ENCODE results near the gene GRM7. TPM values are rescaled to one million over a fixed set of nuclear protein-coding genes. Genes with fewer than 3 reads are reported as not detected.

GRM7 gene
- total and polyA plus RNA-seq, 2 experiments from 2014 or later: 0.40 TPM; not detected in 1

GRCh38 chr3:7546253-7546652 is 685.3 kb downstream of the GRM7 start:
- Histone ChIP-seq H3K9me2 (ENCODE audit: insufficient read depth) (0 out of 2 replicates have a peak, but pooled peaks cover 5% of the 10 kb centered on the region), H4K20me1 (replicated peaks; ENCODE audit: insufficient read depth) (no peaks in the 10 kb centered on the region), H3K27me3 (ENCODE audit: insufficient read depth) (no peaks in the 10 kb centered on the region), H3K27ac (ENCODE audit: low read depth) (no peak overlapping the region), H3K4me1 (ENCODE audit: insufficient read depth) (peaks cover 5% of the 10 kb centered on the region; the same call in 1 of the 2 replicates), H2AFZ (no peak overlapping the region), H3K4me3 (no peak overlapping the region), H3K79me2 (replicated peaks; ENCODE audit: insufficient read depth) (no peaks in the 10 kb centered on the region), H3K4me2 (no peak overlapping the region), H3F3A (replicated peaks; ENCODE audit: low read depth) (no peaks in the 10 kb centered on the region), H3K36me3 (ENCODE audit: insufficient read depth) (no peaks in the 10 kb centered on the region)
- no peak for TF ChIP-seq NANOG (IDR thresholded peaks at IDR 0.05; ENCODE audit: borderline replicate concordance)
- TF ChIP-seq JUNB (IDR thresholded peaks at IDR 0.05; ENCODE audit: unreplicated experiment): no peak
- TF ChIP-seq CTCF (conservative IDR thresholded peaks at IDR 0.05; ENCODE audit: low read depth in 2 of 2): 0 out of 4 replicates have a peak, but pooled peaks of 1 of the 2 experiments have one; percentile 8
- TF ChIP-seq EZH2 (IDR thresholded peaks at IDR 0.05; ENCODE audit: low read depth, unreplicated experiment): no peak
- Mint-ChIP-seq H3K36me3 (ENCODE audit: low read depth) (0 out of 3 replicates have a peak, but pooled peaks cover 2% of the 10 kb centered on the region), H3K4me3 (no peak overlapping the region), H3K27me3 (ENCODE audit: insufficient read depth, low read depth, poor library complexity) (no peaks in the 10 kb centered on the region), H3K4me1 (0 out of 3 replicates have a peak, but pooled peaks cover 3% of the 10 kb centered on the region), H3K27ac (no peak overlapping the region), H3K9me3 (peaks cover 4% of the 10 kb centered on the region)
- no peak for ATAC-seq
- no peak for DNase-seq (ENCODE audit: low spot score)

GRCh38 chr3:7547826-7548225 is 686.9 kb downstream of the GRM7 start:
- no peak overlapping the region for H3K27ac Mint-ChIP-seq
- Histone ChIP-seq H4K20me1 (replicated peaks; ENCODE audit: insufficient read depth) (no peaks in the 10 kb centered on the region), H3K4me3 (no peak overlapping the region), H3K9me2 (ENCODE audit: insufficient read depth) (0 out of 2 replicates have a peak, but pooled peaks cover 5% of the 10 kb centered on the region), H3K36me3 (ENCODE audit: insufficient read depth) (no peaks in the 10 kb centered on the region), H3K27me3 (ENCODE audit: insufficient read depth) (no peaks in the 10 kb centered on the region), H3K4me2 (no peak overlapping the region), H3K79me2 (replicated peaks; ENCODE audit: insufficient read depth) (no peaks in the 10 kb centered on the region), H3F3A (replicated peaks; ENCODE audit: low read depth) (no peaks in the 10 kb centered on the region), H2AFZ (no peak overlapping the region), H3K4me1 (ENCODE audit: insufficient read depth) (peaks cover 5% of the 10 kb centered on the region; the same call in 1 of the 2 replicates), H3K27ac (ENCODE audit: low read depth) (no peak overlapping the region)
- 0 out of 3 replicates have a peak, but pooled peaks cover 3% of the 10 kb centered on the region for H3K4me1 Mint-ChIP-seq
- no peak overlapping the region for H3K4me3 Mint-ChIP-seq
- DNase-seq (ENCODE audit: low spot score) (no peak), ATAC-seq (no peak)
- H3K27me3 Mint-ChIP-seq (ENCODE audit: insufficient read depth, low read depth, poor library complexity): no peaks in the 10 kb centered on the region
- TF ChIP-seq ZNF331 (CRISPR knock-in tag; IDR thresholded peaks at IDR 0.05; ENCODE audit: low read depth): no peak
- TF ChIP-seq CREB1 (CRISPR knock-in tag; IDR thresholded peaks at IDR 0.05; ENCODE audit: low read depth): no peak
- no peak for TF ChIP-seq EZH2 (IDR thresholded peaks at IDR 0.05; ENCODE audit: low read depth, unreplicated experiment)
- no peak for TF ChIP-seq REST (IDR thresholded peaks at IDR 0.05; ENCODE audit: unreplicated experiment)
- no peak for TF ChIP-seq STAT1 (IDR thresholded peaks at IDR 0.05; ENCODE audit: unreplicated experiment)
- TF ChIP-seq ETS1 (IDR thresholded peaks at IDR 0.05): no peak
- TF ChIP-seq CTCF (conservative IDR thresholded peaks at IDR 0.05; ENCODE audit: low read depth in 2 of 2): no peak
- no peak for TF ChIP-seq NANOG (IDR thresholded peaks at IDR 0.05; ENCODE audit: borderline replicate concordance)
- TF ChIP-seq JUNB (IDR thresholded peaks at IDR 0.05; ENCODE audit: unreplicated experiment): no peak
- no peak for TF ChIP-seq ZNF114 (CRISPR knock-in tag; IDR thresholded peaks at IDR 0.05)
- TF ChIP-seq EZH2phosphoT487 (IDR thresholded peaks at IDR 0.05; ENCODE audit: unreplicated experiment): no peak
- H3K36me3 Mint-ChIP-seq (ENCODE audit: low read depth): peaks cover 14% of the 10 kb centered on the region
- peaks cover 18% of the 10 kb centered on the region for H3K9me3 Mint-ChIP-seq
